ENCODE results near the gene ROGDI. TPM values are rescaled to one million over a fixed set of nuclear protein-coding genes. Genes with fewer than 3 reads are reported as not detected.

ROGDI gene
- total and polyA plus RNA-seq, 12 donors = 44.1 to 148 (median 96.9) TPM

- Histone ChIP-seq H3K27me3 (no peaks in the 10 kb centered on the region), H3K27ac (no peak overlapping the region), H3K36me3 (peaks cover 0 to 24% (median 8%) of the 10 kb centered on the region in 9 donors), H3K4me1 (no peaks in the 10 kb centered on the region), H3K4me3 (no peak overlapping the region), H3K9me3 (no peaks in the 10 kb centered on the region)
- WGBS, 2 donors = 73 to 74% methylated on average over 13 of the region's 13 CpGs
- TF ChIP-seq CTCF (IDR thresholded peaks at IDR 0.05) = no peak
- DNase-seq (no peak), ATAC-seq (no peak)
- intact Hi-C loops (cut with DNase I) = no loop called here
These were observed 9.4 kb downstream of the ROGDI start for GRCh38 chr16:4792951-4793513.

DNA sequence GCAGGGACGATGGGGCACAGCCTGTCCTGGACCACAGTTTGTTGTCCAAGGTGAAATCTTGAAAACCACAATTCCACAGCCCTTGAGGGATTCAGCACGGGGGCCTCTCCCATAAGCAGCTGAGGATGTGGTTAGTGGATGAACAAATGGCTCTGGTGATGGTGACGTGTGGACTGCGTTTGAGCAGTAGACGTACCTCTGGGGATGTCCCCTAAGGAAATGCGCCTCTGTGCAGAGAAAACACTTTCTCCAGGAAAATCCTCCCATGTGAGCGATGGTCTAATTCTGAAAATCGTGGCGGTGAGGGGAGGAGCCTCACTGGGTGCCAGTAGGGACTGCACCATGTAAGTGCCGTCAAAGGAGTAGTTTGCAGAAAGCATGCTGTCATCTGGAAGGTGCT, 11.6 kb downstream of the ROGDI start:
- H3K4me3 ChIP-seq = no peak overlapping the region
- no peak for TF ChIP-seq CTCF (IDR thresholded peaks at IDR 0.05)
- intact Hi-C loops (cut with DNase I) = no loop called here
- H3K27ac ChIP-seq = no peak overlapping the region
- no peaks in the 10 kb centered on the region for H3K4me1 ChIP-seq
- H3K36me3 ChIP-seq = peaks cover 0 to 3% (median 0%) of the 10 kb centered on the region in 9 donors
- no peak for DNase-seq
- ATAC-seq = no peak
- 67 to 68% methylated on average over 10 of the region's 10 CpGs for WGBS, 2 donors
- no peaks in the 10 kb centered on the region for H3K27me3 ChIP-seq
- H3K9me3 ChIP-seq = no peaks in the 10 kb centered on the region

DNA sequence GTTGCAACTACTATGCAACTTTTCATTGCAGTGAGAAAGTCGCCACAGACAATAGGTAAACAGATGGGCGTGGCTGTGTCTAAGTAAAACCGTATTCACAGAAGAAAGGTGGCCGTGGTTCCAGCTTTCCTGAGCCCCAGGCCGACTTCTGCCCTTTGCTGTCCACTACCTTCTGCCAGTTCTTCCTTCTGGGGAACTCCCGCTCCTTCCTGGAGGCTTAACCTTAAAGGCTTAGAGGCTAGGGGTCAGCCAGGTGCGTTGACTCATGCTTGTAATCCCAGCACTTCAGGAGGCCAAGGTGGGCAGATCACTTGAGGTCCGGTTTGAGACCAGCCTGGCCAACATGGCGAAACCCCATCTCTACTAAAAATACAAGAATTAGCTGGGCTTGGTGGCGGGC, 12.2 kb downstream of the ROGDI start:
- DNase-seq = no peak
- no peak for ATAC-seq
- H3K9me3 ChIP-seq = no peaks in the 10 kb centered on the region
- intact Hi-C loops (cut with DNase I) = no loop called here
- no peak overlapping the region for H3K4me3 ChIP-seq
- TF ChIP-seq CTCF (IDR thresholded peaks at IDR 0.05) = no peak
- WGBS, 2 donors = 88 to 89% methylated on average over 10 of the region's 10 CpGs
- no peak overlapping the region for H3K27ac ChIP-seq
- no peaks in the 10 kb centered on the region for H3K4me1 ChIP-seq
- no peaks in the 10 kb centered on the region for H3K36me3 ChIP-seq
- H3K27me3 ChIP-seq = no peaks in the 10 kb centered on the region

GRCh38 chr16:4788910-4789309, 13.5 kb downstream of the ROGDI start:
- TF ChIP-seq CTCF (IDR thresholded peaks at IDR 0.05) = no peak
- Histone ChIP-seq H3K4me1 (no peaks in the 10 kb centered on the region), H3K4me3 (no peak overlapping the region), H3K9me3 (no peaks in the 10 kb centered on the region), H3K36me3 (no peaks in the 10 kb centered on the region), H3K27me3 (no peaks in the 10 kb centered on the region), H3K27ac (no peak overlapping the region)
- 71 to 76% methylated on average over 7 of the region's 7 CpGs for WGBS, 2 donors
- DNase-seq (no peak), ATAC-seq (no peak)
- intact Hi-C loops (cut with DNase I) = no loop called here
